ENCODE data around the gene SHISA8.

SHISA8 gene

GRCh38 chr22:41911001-41911611 lies 3.8 kb downstream of the SHISA8 start:
- H3K4me1 ChIP-seq (ENCODE audit: control insufficient read depth, insufficient read depth, low read length), result no peaks in the 10 kb centered on the region; the same call in 1 of the 2 replicates
- no peak overlapping the region for H3K27ac ChIP-seq (ENCODE audit: extremely low read depth, low read depth, low read length)
- no peak overlapping the region for H3K4me3 ChIP-seq (ENCODE audit: low read depth, low read length)
- no peaks in the 10 kb centered on the region for H3K9me3 ChIP-seq (ENCODE audit: control insufficient read depth, insufficient read depth, low read depth, low read length)
- POLR2A ChIA-PET, result interaction anchor here (1.1 to 1.3 kb wide), 2 partner anchors 8 to 35 kb away, joined by 3 read pairs; partner anchors contain the start of gene CENPM
- TF ChIP-seq ZNF311 (tag by site-specific recombination; IDR thresholded peaks at IDR 0.05; ENCODE audit: borderline replicate concordance) (no peak), GLIS2 (tag by site-specific recombination; IDR thresholded peaks at IDR 0.05) (peak; percentile 42; the same call in 1 of the 2 replicates)
- CTCF ChIA-PET, result interaction anchor here (1.0 to 1.5 kb wide), 2 partner anchors 30 to 165 kb away, joined by 3 to 4 read pairs; no protein-coding TSS in a partner anchor
- H3K36me3 ChIP-seq (ENCODE audit: control insufficient read depth in 2 of 2, insufficient read depth in 1 of 2, low read length in 2 of 2), result peaks cover 0 to 21% of the 10 kb centered on the region in 2 experiments; a peak in 1 of 3 replicates

GRCh38 chr22:41910050-41911000 lies 4.5 kb downstream of the SHISA8 start:
- ChIA-PET POLR2A (interaction anchor here (1.8 kb wide), 1 partner anchor 9 kb away, joined by 5 read pairs; no protein-coding TSS in a partner anchor), CTCF (interaction anchor here (1.9 kb wide), 1 partner anchor 164 kb away, joined by 5 read pairs; no protein-coding TSS in a partner anchor)
- peaks cover 0 to 24% of the 10 kb centered on the region in 2 experiments; a peak in 1 of 3 replicates for H3K36me3 ChIP-seq (ENCODE audit: control insufficient read depth in 2 of 2, insufficient read depth in 1 of 2, low read length in 2 of 2)
- no peaks in the 10 kb centered on the region for H3K9me3 ChIP-seq (ENCODE audit: control insufficient read depth, insufficient read depth, low read depth, low read length)
- no peak overlapping the region for H3K4me3 ChIP-seq (ENCODE audit: low read depth, low read length)
- TF ChIP-seq ZBTB6 (tag by site-specific recombination; IDR thresholded peaks at IDR 0.05) (peak; percentile 68), ZNF416 (tag by site-specific recombination; IDR thresholded peaks at IDR 0.05) (no peak)
- H3K27ac ChIP-seq (ENCODE audit: extremely low read depth, low read depth, low read length), result no peak overlapping the region
- H3K4me1 ChIP-seq (ENCODE audit: control insufficient read depth, insufficient read depth, low read length), result no peaks in the 10 kb centered on the region; the same call in 1 of the 2 replicates

- Histone ChIP-seq H3K9me3 (ENCODE audit: control insufficient read depth, insufficient read depth, low read depth, low read length) (no peaks in the 10 kb centered on the region), H3K27ac (ENCODE audit: extremely low read depth, low read depth, low read length) (no peak overlapping the region; the same call in 1 of the 2 replicates), H3K4me3 (ENCODE audit: low read depth, low read length) (no peak overlapping the region), H3K4me1 (ENCODE audit: control insufficient read depth, insufficient read depth, low read length) (no peaks in the 10 kb centered on the region; the same call in 1 of the 2 replicates), H3K36me3 (ENCODE audit: control insufficient read depth in 2 of 2, insufficient read depth in 1 of 2, low read length in 2 of 2) (peaks cover 0 to 33% of the 10 kb centered on the region in 2 experiments; a peak in 1 of 3 replicates)
- TF ChIP-seq GLIS2 (tag by site-specific recombination; IDR thresholded peaks at IDR 0.05), result 0 out of 2 replicates have a peak, but pooled peaks have one; percentile 3
- TF ChIP-seq ZNF223 (tag by site-specific recombination; IDR thresholded peaks at IDR 0.05), result no peak
- ChIA-PET POLR2A (interaction anchor here (1.8 kb wide), 1 partner anchor 10 kb away, joined by 5 read pairs; no protein-coding TSS in a partner anchor), CTCF (interaction anchor here (1.9 kb wide), 1 partner anchor 163 kb away, joined by 5 read pairs; no protein-coding TSS in a partner anchor)
These were observed 5.4 kb downstream of the SHISA8 start for GRCh38 chr22:41909310-41910049.

GRCh38 chr22:41908411-41909309 lies 6.2 kb downstream of the SHISA8 start:
- Histone ChIP-seq H3K27ac (ENCODE audit: extremely low read depth, low read depth, low read length) (peak overlapping the region; percentile 37; the same call in 1 of the 2 replicates), H3K36me3 (ENCODE audit: control insufficient read depth in 2 of 2, insufficient read depth in 1 of 2, low read length in 2 of 2) (peaks cover 3 to 41% of the 10 kb centered on the region in 2 experiments; a peak in 2 of 3 replicates), H3K4me1 (ENCODE audit: control insufficient read depth, insufficient read depth, low read length) (no peaks in the 10 kb centered on the region), H3K9me3 (ENCODE audit: control insufficient read depth, insufficient read depth, low read depth, low read length) (no peaks in the 10 kb centered on the region), H3K4me3 (ENCODE audit: low read depth, low read length) (no peak overlapping the region)
- ChIA-PET CTCF (interaction anchor here (1.9 kb wide), 1 partner anchor 162 kb away, joined by 5 read pairs; no protein-coding TSS in a partner anchor), POLR2A (interaction anchor here (0.5 to 3.3 kb wide), 5 partner anchors 9 to 76 kb away, joined by 3 to 10 read pairs (median 4); partner anchors contain the start of genes CENPM and SREBF2)
- TF ChIP-seq WT1 (tag by site-specific recombination; IDR thresholded peaks at IDR 0.05), result no peak
- TF ChIP-seq ZIC2 (tag by site-specific recombination; IDR thresholded peaks at IDR 0.05), result 0 out of 2 replicates have a peak, but pooled peaks have one; percentile 15
- no peak for TF ChIP-seq OVOL3 (tag by site-specific recombination; IDR thresholded peaks at IDR 0.05)
- peak; percentile 19; the same call in 1 of the 2 replicates for TF ChIP-seq KLF9 (tag by site-specific recombination; IDR thresholded peaks at IDR 0.05; ENCODE audit: low read depth)
- no peak for TF ChIP-seq ZNF114 (tag by site-specific recombination; IDR thresholded peaks at IDR 0.05)
- TF ChIP-seq ZNF549 (tag by site-specific recombination; IDR thresholded peaks at IDR 0.05), result no peak
- TF ChIP-seq ZBTB44 (tag by site-specific recombination; IDR thresholded peaks at IDR 0.05), result no peak
- TF ChIP-seq SCRT2 (tag by site-specific recombination; IDR thresholded peaks at IDR 0.05), result peak; percentile 84
- no peak for TF ChIP-seq ZBTB1 (tag by site-specific recombination; IDR thresholded peaks at IDR 0.05)
- no peak for TF ChIP-seq ZNF157 (tag by site-specific recombination; IDR thresholded peaks at IDR 0.05)
- TF ChIP-seq ZNF768 (tag by site-specific recombination; IDR thresholded peaks at IDR 0.05), result no peak
- no peak for TF ChIP-seq TRIM28 (IDR thresholded peaks at IDR 0.05; ENCODE audit: borderline replicate concordance, low read length)
- TF ChIP-seq ZNF202 (tag by site-specific recombination; IDR thresholded peaks at IDR 0.05; ENCODE audit: borderline replicate concordance), result no peak
- TF ChIP-seq ZBTB17 (tag by site-specific recombination; IDR thresholded peaks at IDR 0.05), result no peak

Data from HEK293 (cell line).